ENCODE measurements around the gene ZNF492. TPM values are rescaled to one million over a fixed set of nuclear protein-coding genes. Genes with fewer than 3 reads are reported as not detected.

Gene ZNF492
- polyA plus RNA-seq, 1 of the 3 experiments (the other 2 are of a cell fraction), result 0.28 TPM

GRCh38 chr19:22606954-22607652, 27.0 kb upstream of the ZNF492 start:
- H3F3A ChIP-seq (replicated peaks; ENCODE audit: insufficient read depth), result no peaks in the 10 kb centered on the region
- no peaks in the 10 kb centered on the region for H3K36me3 ChIP-seq (replicated peaks in 1 of 2; ENCODE audit: control insufficient read depth in 1 of 2, insufficient read depth in 2 of 2, low read length in 1 of 2)
- ChIA-PET CTCF (no interaction called here), POLR2A (no interaction called here)
- DNase-seq, result no peak
- H3K9ac ChIP-seq, result no peak overlapping the region
- H3K9me2 ChIP-seq, result no peaks in the 10 kb centered on the region
- WGBS (ENCODE audit: low lambda C conversion rate), result 0% methylated on average over 6 of the region's 6 CpGs
- H3K9me3 ChIP-seq, result no peaks in the 10 kb centered on the region
- H3K4me3 ChIP-seq (ENCODE audit: low read depth in 2 of 2, low read length in 1 of 2), result no peak overlapping the region
- TF ChIP-seq, protein P1, sequence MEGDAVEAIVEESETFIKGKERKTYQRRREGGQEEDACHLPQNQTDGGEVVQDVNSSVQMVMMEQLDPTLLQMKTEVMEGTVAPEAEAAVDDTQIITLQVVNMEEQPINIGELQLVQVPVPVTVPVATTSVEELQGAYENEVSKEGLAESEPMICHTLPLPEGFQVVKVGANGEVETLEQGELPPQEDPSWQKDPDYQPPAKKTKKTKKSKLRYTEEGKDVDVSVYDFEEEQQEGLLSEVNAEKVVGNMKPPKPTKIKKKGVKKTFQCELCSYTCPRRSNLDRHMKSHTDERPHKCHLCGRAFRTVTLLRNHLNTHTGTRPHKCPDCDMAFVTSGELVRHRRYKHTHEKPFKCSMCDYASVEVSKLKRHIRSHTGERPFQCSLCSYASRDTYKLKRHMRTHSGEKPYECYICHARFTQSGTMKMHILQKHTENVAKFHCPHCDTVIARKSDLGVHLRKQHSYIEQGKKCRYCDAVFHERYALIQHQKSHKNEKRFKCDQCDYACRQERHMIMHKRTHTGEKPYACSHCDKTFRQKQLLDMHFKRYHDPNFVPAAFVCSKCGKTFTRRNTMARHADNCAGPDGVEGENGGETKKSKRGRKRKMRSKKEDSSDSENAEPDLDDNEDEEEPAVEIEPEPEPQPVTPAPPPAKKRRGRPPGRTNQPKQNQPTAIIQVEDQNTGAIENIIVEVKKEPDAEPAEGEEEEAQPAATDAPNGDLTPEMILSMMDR (IDR thresholded peaks at IDR 0.05), result no peak
- TF ChIP-seq ELF1 (IDR thresholded peaks at IDR 0.05), result no peak
- TF ChIP-seq, protein P2, sequence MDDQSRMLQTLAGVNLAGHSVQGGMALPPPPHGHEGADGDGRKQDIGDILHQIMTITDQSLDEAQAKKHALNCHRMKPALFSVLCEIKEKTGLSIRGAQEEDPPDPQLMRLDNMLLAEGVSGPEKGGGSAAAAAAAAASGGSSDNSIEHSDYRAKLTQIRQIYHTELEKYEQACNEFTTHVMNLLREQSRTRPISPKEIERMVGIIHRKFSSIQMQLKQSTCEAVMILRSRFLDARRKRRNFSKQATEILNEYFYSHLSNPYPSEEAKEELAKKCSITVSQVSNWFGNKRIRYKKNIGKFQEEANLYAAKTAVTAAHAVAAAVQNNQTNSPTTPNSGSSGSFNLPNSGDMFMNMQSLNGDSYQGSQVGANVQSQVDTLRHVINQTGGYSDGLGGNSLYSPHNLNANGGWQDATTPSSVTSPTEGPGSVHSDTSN (IDR thresholded peaks at IDR 0.05), result no peak
- TF ChIP-seq GABPA (IDR thresholded peaks at IDR 0.05; ENCODE audit: low read depth), result no peak
- no peak overlapping the region for H3K27ac ChIP-seq (ENCODE audit: low read depth in 2 of 2, low read length in 1 of 2)
- no peaks in the 10 kb centered on the region for H3K27me3 ChIP-seq (ENCODE audit: insufficient read depth)
- no peaks in the 10 kb centered on the region for H3K4me1 ChIP-seq (ENCODE audit: control insufficient read depth in 1 of 2, insufficient read depth in 2 of 2, low read depth in 1 of 2, low read length in 1 of 2)
- H2AFZ ChIP-seq (ENCODE audit: low read depth), result no peak overlapping the region
- no peaks in the 10 kb centered on the region for H4K20me1 ChIP-seq (ENCODE audit: insufficient read depth)
- no peak overlapping the region for H3K4me2 ChIP-seq
- no peaks in the 10 kb centered on the region for H3K79me2 ChIP-seq (ENCODE audit: insufficient read depth)

DNA sequence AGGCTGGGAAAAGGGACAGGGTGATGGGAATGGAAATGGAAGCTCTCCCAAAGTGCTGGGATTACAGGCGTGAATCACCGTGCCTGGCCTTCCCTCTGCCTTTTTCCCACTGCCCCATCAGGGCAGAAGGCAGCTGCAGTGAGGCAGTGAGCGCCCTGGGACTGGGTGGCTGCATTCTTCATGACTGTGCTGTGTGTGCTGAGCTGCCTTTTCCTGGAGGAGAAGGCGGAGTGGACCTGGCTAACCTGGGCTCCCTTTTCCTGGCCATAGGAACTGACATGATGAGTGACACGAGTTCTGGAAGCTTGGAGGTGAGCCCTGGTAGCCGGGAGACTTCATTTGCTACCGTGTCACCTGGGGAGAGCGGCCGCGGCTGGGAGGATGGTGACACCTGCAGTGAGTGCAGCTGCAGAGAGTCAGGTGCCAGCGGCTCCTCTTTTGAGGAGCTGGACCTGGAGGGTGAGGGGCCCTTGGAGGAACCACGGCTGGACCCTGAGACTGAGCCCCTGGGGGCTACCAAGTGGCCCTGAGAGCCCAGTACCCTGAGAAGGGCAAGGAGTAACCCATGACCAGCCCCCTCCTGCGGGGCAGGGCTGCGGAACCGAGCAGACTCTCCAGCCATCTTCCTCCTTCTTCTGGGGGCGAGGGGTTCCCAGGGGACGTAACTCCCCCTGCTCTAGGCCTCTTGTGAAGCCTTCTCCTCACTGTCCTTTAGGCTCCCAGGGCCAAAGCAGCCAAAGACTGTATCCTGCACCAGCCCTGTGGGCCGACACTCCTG, 26.3 kb upstream of the ZNF492 start:
- CTCF ChIA-PET, result no interaction called here
- no peak for TF ChIP-seq MEF2A (IDR thresholded peaks at IDR 0.05; ENCODE audit: borderline replicate concordance, low read depth)
- no peak for TF ChIP-seq RXRA (IDR thresholded peaks at IDR 0.05; ENCODE audit: borderline replicate concordance, low read depth)
- TF ChIP-seq, protein P3, sequence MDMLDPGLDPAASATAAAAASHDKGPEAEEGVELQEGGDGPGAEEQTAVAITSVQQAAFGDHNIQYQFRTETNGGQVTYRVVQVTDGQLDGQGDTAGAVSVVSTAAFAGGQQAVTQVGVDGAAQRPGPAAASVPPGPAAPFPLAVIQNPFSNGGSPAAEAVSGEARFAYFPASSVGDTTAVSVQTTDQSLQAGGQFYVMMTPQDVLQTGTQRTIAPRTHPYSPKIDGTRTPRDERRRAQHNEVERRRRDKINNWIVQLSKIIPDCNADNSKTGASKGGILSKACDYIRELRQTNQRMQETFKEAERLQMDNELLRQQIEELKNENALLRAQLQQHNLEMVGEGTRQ (IDR thresholded peaks at IDR 0.05; ENCODE audit: borderline replicate concordance, low read depth, low read length), result no peak
- no peak for TF ChIP-seq ZBTB33 (IDR thresholded peaks at IDR 0.05; ENCODE audit: borderline replicate concordance, low read depth)
- Histone ChIP-seq H3K4me2 (no peak overlapping the region), H3K36me3 (replicated peaks in 1 of 2; ENCODE audit: control insufficient read depth in 1 of 2, insufficient read depth in 2 of 2, low read length in 1 of 2) (no peaks in the 10 kb centered on the region), H3K9ac (no peak overlapping the region), H3K9me2 (no peaks in the 10 kb centered on the region), H3K4me3 (ENCODE audit: low read depth in 2 of 2, low read length in 1 of 2) (no peak overlapping the region), H2AFZ (ENCODE audit: low read depth) (no peak overlapping the region), H3K27ac (ENCODE audit: low read depth in 2 of 2, low read length in 1 of 2) (no peak overlapping the region), H3K9me3 (no peaks in the 10 kb centered on the region), H4K20me1 (ENCODE audit: insufficient read depth) (no peaks in the 10 kb centered on the region), H3K4me1 (ENCODE audit: control insufficient read depth in 1 of 2, insufficient read depth in 2 of 2, low read depth in 1 of 2, low read length in 1 of 2) (no peaks in the 10 kb centered on the region), H3F3A (replicated peaks; ENCODE audit: insufficient read depth) (no peaks in the 10 kb centered on the region), H3K27me3 (ENCODE audit: insufficient read depth) (no peaks in the 10 kb centered on the region), H3K79me2 (ENCODE audit: insufficient read depth) (no peaks in the 10 kb centered on the region)
- WGBS (ENCODE audit: low lambda C conversion rate), result 19% methylated on average over 16 of the region's 18 CpGs
- DNase-seq, result no peak
- POLR2A ChIA-PET, result no interaction called here
